ENCODE results near the gene TLX2.
"Not testable (repeated sequence)": the region's sequence is repeated elsewhere in the genome, so short reads cannot be mapped to it uniquely, and the experiment has no call there.

TLX2 gene

GRCh38 chr2:74514368-74515270, at the start of gene TLX2:
Gene TLX2, plus strand, starts transcription at chr2:74514450. Its CDS starts 357 bp downstream, at chr2:74514807.
- DNase-seq (ENCODE audit: low read depth, low spot score), result peak; percentile 34

GRCh38 chr2:74470742-74471141, 43.5 kb upstream of the TLX2 start:
- not testable (repeated sequence) for DNase-seq (ENCODE audit: low read depth, low spot score)

GRCh38 chr2:74471332-74472065, 42.8 kb upstream of the TLX2 start:
- no peak for DNase-seq (ENCODE audit: low read depth, low spot score)

- peak; percentile 95 for DNase-seq (ENCODE audit: low read depth, low spot score)
Observed at GRCh38 chr2:74472086-74472944, 41.9 kb upstream of the TLX2 start, which contains the start of gene MRPL53. Gene MRPL53, minus strand, starts transcription at chr2:74472680. Its CDS starts 20 bp downstream, at chr2:74472660.

GRCh38 chr2:74472945-74473258, 41.3 kb upstream of the TLX2 start:
- DNase-seq (ENCODE audit: low read depth, low spot score), result no peak

GRCh38 chr2:74474481-74474880, 39.8 kb upstream of the TLX2 start:
- no peak for DNase-seq (ENCODE audit: low read depth, low spot score)

GRCh38 chr2:74474899-74475298, 39.4 kb upstream of the TLX2 start:
- DNase-seq (ENCODE audit: low read depth, low spot score), result peak; percentile 51

- DNase-seq (ENCODE audit: low read depth, low spot score), result no peak
Observed at GRCh38 chr2:74481431-74481830, 32.8 kb upstream of the TLX2 start.

GRCh38 chr2:74481961-74482800, 32.1 kb upstream of the TLX2 start:
- no peak for DNase-seq (ENCODE audit: low read depth, low spot score)

GRCh38 chr2:74482801-74483674, 31.2 kb upstream of the TLX2 start, which contains the start of the genes CCDC142 and TTC31:
Gene CCDC142, minus strand, starts transcription at chr2:74482998. Its CDS starts 161 bp downstream, at chr2:74482837.
Gene TTC31, plus strand, starts transcription at chr2:74483081. Its CDS starts 15 bp downstream, at chr2:74483096.
- peak; percentile 97 for DNase-seq (ENCODE audit: low read depth, low spot score)

- DNase-seq (ENCODE audit: low read depth, low spot score), result not testable (repeated sequence)
Observed at GRCh38 chr2:74483675-74484164, 30.5 kb upstream of the TLX2 start.

- no peak for DNase-seq (ENCODE audit: low read depth, low spot score)
Observed at GRCh38 chr2:74486141-74486540, 28.1 kb upstream of the TLX2 start.

GRCh38 chr2:74488643-74489481, 25.4 kb upstream of the TLX2 start:
- DNase-seq (ENCODE audit: low read depth, low spot score), result no peak

- no peak for DNase-seq (ENCODE audit: low read depth, low spot score)
Observed at GRCh38 chr2:74489906-74490305, 24.3 kb upstream of the TLX2 start.

- DNase-seq (ENCODE audit: low read depth, low spot score), result no peak
Observed at GRCh38 chr2:74491648-74492544, 22.4 kb upstream of the TLX2 start.

- no peak for DNase-seq (ENCODE audit: low read depth, low spot score)
Observed at GRCh38 chr2:74493546-74493945, 20.7 kb upstream of the TLX2 start.

- no peak for DNase-seq (ENCODE audit: low read depth, low spot score)
Observed at GRCh38 chr2:74495440-74495839, 18.8 kb upstream of the TLX2 start.
